OCI-LY7 (cell line): ENCODE data around the gene DRD5. TPM values are rescaled to one million over a fixed set of nuclear protein-coding genes. Genes with fewer than 3 reads are reported as not detected.

Experiments used
- BruUV-seq: library from RNA; stranded (reverse); fragments of 400-500 nt; replicated peaks from 2 replicates; lab custom pipeline; 2021; lab: Mats Ljungman, UMichigan
- CTCF ChIA-PET: fragments of 300-600 bp; sonication (Branson Sonifier 250); formaldehyde crosslinking; loops from one replicate; lab custom pipeline; 2022; ENCODE audit warnings: antibody characterized with exemption; ENCODE audit not compliant: unreplicated experiment; lab: Charles Lee
- POLR2A ChIA-PET: fragments of 300-600 bp; sonication (Branson Sonifier 250); formaldehyde crosslinking; loops from one replicate; lab custom pipeline; 2022; ENCODE audit warnings: antibody characterized with exemption; lab: Charles Lee
- DNase-seq: peaks from one replicate; pipeline ENCODE4 v3.0.0-alpha.2; 2015; ENCODE audit warnings: low spot score
- H2AFZ ChIP-seq: fragments of 200-600 bp; sonication (generic), shearing (Covaris generic); 2 replicates; pipeline ENCODE4 v1.6.1; 2014; ENCODE audit warnings: mild to moderate bottlenecking, antibody characterized with exemption, low read length, moderate library complexity
- H3K27ac ChIP-seq: fragments of 200-600 bp; sonication (generic); 2 replicates; pipeline ENCODE4 v1.5.1; 2014; ENCODE audit warnings: mixed run types, low read depth, mild to moderate bottlenecking, moderate library complexity, low read length, inconsistent platforms; ENCODE audit not compliant: poor library complexity, severe bottlenecking
- H3K36me3 ChIP-seq: fragments of 200-600 bp; sonication (generic); 2 replicates; pipeline ENCODE4 v1.6.1; 2014; ENCODE audit warnings: mild to moderate bottlenecking, antibody characterized with exemption, low read length, moderate library complexity, mixed read lengths; ENCODE audit not compliant: insufficient read depth
- H3K4me1 ChIP-seq: fragments of 200-600 bp; sonication (generic); 2 replicates; pipeline ENCODE4 v1.5.1; 2014; ENCODE audit warnings: mild to moderate bottlenecking, low read length; ENCODE audit not compliant: insufficient read depth, poor library complexity, severe bottlenecking
- H3K4me2 ChIP-seq: fragments of 200-600 bp; sonication (generic); 2 replicates; pipeline ENCODE4 v1.6.1; 2014; ENCODE audit warnings: mild to moderate bottlenecking, low read length
- H3K4me3 ChIP-seq: fragments of 200-600 bp; sonication (generic); 2 replicates; pipeline ENCODE4 v1.5.1; 2014; ENCODE audit warnings: mild to moderate bottlenecking, low read depth, low read length; ENCODE audit not compliant: poor library complexity, severe bottlenecking
- H3K79me2 ChIP-seq: fragments of 200-600 bp; sonication (generic); 2 replicates; pipeline ENCODE4 v1.6.1; 2016; ENCODE audit warnings: low read depth, mild to moderate bottlenecking, low read length, moderate library complexity, mixed read lengths; ENCODE audit not compliant: insufficient read depth
- H3K9me2 ChIP-seq: fragments of 200-600 bp; sonication (generic); 2 replicates; pipeline ENCODE4 v1.6.1; 2016; ENCODE audit warnings: mild to moderate bottlenecking, low read length, mixed read lengths; ENCODE audit not compliant: insufficient read depth
- H3K9me3 ChIP-seq: fragments of 200-600 bp; sonication (generic); 2 replicates; pipeline ENCODE4 v1.6.1; 2014; ENCODE audit warnings: mild to moderate bottlenecking, mixed run types, low read length, mixed read lengths
- H4K20me1 ChIP-seq: fragments of 200-600 bp; sonication (generic); 2 replicates; pipeline ENCODE4 v1.6.1; 2014; ENCODE audit warnings: mild to moderate bottlenecking, antibody characterized with exemption, low read length, moderate library complexity, mixed read lengths; ENCODE audit not compliant: insufficient read depth
- EZH2phosphoT487 ChIP-seq: fragments of 200-600 bp; sonication (generic); IDR thresholded peaks from 2 replicates; pipeline ENCODE4 v1.6.1; 2018; ENCODE audit warnings: low read depth, borderline replicate concordance, mild to moderate bottlenecking, mixed run types, antibody characterized with exemption, low read length, moderate library complexity, mixed read lengths
- intact Hi-C: fragments of 100-400 bp; cut with micrococcal nuclease; formaldehyde crosslinking; loops from one replicate; pipeline ENCODE4 v1.10.0; 2022; ENCODE audit not compliant: unreplicated experiment
- total RNA-seq, 2 experiments: library from RNA; depleted of rRNA in 1 of 2; stranded (reverse); fragments of >200 nt in 1 of 2; shearing (Covaris generic) in 1 of 2; gene quantifications; 2 replicates each; pipeline ENCODE4 v1.2.3, GENCODE V29; 2014 to 2022
- TF ChIP-seq, protein P1 (sequence below): fragments of 200-600 bp; sonication (generic); conservative IDR thresholded peaks from 2 replicates; pipeline ENCODE4 v1.5.1; 2014; ENCODE audit warnings: mild to moderate bottlenecking, antibody characterized with exemption, low read length, moderate library complexity, mixed read lengths

Gene DRD5
- total RNA-seq, 2 experiments from 2014 or later: not detected

DNA sequence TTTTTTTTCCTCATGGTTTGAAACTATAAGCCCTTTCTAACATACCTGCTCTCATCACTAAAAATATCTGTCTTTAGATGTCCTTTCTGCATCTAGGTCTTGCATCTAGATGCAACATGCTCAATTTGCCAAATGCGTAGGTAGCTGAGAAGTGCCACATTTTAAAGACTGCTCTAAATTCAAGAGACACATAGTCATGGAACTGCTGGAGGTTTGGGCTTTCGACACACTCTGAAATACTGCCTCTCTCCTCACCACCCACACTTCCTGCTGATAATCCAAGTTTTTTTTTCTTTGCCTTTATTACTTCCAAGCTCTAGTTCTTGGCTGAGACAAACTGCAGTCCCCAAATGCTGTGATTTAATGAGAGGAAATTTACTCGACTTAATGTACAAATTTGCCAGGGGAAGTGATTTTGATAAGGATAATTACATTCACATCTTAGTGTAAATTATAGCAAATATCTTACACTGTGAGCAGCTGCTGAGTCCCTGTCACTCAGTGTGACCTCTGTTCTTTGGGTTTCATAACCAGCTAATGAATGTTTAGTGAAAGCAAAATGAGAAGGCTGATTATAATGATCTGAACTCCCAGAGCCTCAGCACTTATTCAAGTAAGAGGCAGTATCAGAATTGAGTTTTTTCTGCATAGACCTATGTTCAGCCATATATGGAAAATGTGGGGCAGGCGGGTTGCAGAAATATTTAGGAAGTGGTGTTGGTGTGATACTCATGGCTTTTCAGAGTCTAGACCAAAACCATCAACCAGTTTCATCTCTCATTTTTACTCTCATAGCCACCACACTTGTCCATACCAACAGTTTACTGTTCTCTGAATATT is 31.3 kb downstream of the DRD5 start:
- no peak overlapping the region for H3K4me3 ChIP-seq
- no peaks in the 10 kb centered on the region for H3K79me2 ChIP-seq
- H3K4me1 ChIP-seq: no peaks in the 10 kb centered on the region
- no peaks in the 10 kb centered on the region for H3K9me2 ChIP-seq
- ChIA-PET POLR2A (interaction anchor here (0.6 kb wide), 1 partner anchor 35 kb away, joined by 4 read pairs; no protein-coding TSS in a partner anchor), CTCF (no interaction called here)
- H3K27ac ChIP-seq: no peak overlapping the region
- no peak for TF ChIP-seq EZH2phosphoT487
- TF ChIP-seq, protein P1, sequence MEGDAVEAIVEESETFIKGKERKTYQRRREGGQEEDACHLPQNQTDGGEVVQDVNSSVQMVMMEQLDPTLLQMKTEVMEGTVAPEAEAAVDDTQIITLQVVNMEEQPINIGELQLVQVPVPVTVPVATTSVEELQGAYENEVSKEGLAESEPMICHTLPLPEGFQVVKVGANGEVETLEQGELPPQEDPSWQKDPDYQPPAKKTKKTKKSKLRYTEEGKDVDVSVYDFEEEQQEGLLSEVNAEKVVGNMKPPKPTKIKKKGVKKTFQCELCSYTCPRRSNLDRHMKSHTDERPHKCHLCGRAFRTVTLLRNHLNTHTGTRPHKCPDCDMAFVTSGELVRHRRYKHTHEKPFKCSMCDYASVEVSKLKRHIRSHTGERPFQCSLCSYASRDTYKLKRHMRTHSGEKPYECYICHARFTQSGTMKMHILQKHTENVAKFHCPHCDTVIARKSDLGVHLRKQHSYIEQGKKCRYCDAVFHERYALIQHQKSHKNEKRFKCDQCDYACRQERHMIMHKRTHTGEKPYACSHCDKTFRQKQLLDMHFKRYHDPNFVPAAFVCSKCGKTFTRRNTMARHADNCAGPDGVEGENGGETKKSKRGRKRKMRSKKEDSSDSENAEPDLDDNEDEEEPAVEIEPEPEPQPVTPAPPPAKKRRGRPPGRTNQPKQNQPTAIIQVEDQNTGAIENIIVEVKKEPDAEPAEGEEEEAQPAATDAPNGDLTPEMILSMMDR: no peak
- no peak overlapping the region for H3K4me2 ChIP-seq
- no peak overlapping the region for H2AFZ ChIP-seq
- no peaks in the 10 kb centered on the region for H3K36me3 ChIP-seq
- no TSS peak for BruUV-seq
- H4K20me1 ChIP-seq: no peaks in the 10 kb centered on the region
- intact Hi-C loops: no loop called here
- no peaks in the 10 kb centered on the region for H3K9me3 ChIP-seq
- DNase-seq: no peak

GRCh38 chr4:9816285-9816684 is 34.9 kb downstream of the DRD5 start:
- intact Hi-C loops: no loop called here

More at GRCh38 chr4:9816285-9816684, 34.9 kb downstream of the DRD5 start:
- H3K27ac ChIP-seq: no peak overlapping the region
- CTCF ChIA-PET: no interaction called here
- POLR2A ChIA-PET: no interaction called here
- no peak overlapping the region for H2AFZ ChIP-seq
- no peaks in the 10 kb centered on the region for H3K9me2 ChIP-seq
- no peak overlapping the region for H3K4me2 ChIP-seq
- no peak overlapping the region for H3K4me3 ChIP-seq
- TF ChIP-seq, protein P1: no peak
- no peak for TF ChIP-seq EZH2phosphoT487
- no peaks in the 10 kb centered on the region for H3K9me3 ChIP-seq
- DNase-seq: no peak
- no peaks in the 10 kb centered on the region for H3K4me1 ChIP-seq
- no TSS peak for BruUV-seq
- no peaks in the 10 kb centered on the region for H3K36me3 ChIP-seq
- H3K79me2 ChIP-seq: no peaks in the 10 kb centered on the region
- H4K20me1 ChIP-seq: no peaks in the 10 kb centered on the region
